NCI-H2029 (cell line): ENCODE data around the gene BCOR.

Source experiments
- DNase-seq: peaks from one replicate; lab custom pipeline; 2025; lab: John Stamatoyannopoulos, UW

Gene BCOR

DNA sequence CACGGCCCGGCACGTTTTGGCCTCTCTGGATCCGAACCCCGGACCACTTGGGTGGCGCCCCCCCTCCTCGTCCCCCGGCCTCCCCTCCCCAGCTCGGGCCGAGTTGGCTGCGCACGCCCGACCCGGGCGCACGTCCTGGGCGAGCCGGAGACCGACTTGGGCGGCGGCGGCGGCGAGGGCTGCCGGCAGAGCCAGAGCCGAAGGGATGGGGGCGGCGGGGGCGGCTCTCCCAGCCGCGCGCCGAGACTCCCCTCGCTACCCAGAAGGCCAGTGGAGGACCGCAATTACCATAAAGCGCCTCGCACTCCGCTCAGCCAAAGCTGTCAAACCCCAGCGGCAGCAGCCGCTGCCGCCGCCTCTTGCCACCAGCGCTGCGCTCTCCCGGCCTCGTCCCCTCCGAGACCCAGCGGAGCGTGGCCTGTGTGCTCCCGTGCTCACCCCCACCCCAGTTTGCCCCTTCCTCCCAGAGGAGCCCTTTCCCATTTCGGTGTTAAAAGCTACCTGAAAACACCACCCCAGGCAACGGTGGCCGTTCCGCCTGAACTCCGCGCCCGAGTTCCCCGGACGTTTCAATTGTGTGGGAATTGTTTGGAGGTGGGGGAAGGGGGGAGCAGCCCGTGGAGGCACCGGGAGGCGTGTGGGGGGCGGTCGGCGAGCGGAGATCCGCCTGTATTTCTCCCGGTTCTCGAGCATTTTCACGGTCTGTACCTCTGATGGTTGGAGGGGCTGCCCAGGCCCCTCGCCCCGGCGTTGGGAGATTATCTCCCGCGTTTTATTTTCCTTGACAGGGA, 701 bp upstream of the BCOR start:
- no peak for DNase-seq

- DNase-seq = no peak
These were observed 636 bp downstream of the BCOR start for GRCh38 chrX:40097141-40097503.

GRCh38 chrX:40096395-40097091, 1.2 kb downstream of the BCOR start:
- DNase-seq = no peak

DNA sequence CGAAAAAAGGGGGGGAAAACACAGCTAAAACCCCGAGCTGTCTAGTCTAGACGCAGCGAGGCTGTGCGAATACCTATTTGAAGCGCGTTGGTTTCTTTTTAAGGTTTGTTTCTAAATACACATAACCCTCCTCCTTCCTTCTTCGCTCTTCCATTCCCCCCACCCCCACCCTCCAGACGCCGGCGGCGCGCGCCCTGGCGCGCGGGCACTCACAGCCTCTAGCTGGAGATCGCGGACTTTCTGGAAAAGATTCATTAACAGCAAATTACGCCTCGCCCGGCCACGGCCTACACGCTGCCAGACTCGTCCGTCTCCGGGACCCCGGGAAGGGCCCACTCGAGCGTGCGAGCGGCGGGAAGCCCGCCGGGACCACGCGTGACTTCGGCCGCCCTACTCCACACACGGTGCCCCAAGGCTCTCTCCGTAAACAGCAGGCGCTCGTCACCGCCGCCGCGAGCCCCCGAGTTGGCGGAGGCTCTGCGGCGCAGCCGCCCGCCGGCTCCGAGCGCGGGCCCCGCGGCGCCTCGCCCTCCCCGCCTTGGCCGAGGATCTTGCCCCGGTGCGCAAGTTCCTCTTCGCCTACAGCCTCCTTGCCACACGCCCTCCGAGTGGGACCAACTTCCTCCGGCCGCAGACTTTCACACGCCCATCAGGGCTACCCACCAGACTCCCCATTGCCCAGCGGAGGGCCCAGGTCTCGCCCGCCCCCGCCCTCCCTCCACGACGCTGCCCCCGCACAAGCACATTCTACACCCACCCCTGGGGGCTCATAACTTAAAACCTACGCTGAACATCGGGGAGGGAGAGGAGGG, 2.0 kb downstream of the BCOR start:
- no peak for DNase-seq

DNA sequence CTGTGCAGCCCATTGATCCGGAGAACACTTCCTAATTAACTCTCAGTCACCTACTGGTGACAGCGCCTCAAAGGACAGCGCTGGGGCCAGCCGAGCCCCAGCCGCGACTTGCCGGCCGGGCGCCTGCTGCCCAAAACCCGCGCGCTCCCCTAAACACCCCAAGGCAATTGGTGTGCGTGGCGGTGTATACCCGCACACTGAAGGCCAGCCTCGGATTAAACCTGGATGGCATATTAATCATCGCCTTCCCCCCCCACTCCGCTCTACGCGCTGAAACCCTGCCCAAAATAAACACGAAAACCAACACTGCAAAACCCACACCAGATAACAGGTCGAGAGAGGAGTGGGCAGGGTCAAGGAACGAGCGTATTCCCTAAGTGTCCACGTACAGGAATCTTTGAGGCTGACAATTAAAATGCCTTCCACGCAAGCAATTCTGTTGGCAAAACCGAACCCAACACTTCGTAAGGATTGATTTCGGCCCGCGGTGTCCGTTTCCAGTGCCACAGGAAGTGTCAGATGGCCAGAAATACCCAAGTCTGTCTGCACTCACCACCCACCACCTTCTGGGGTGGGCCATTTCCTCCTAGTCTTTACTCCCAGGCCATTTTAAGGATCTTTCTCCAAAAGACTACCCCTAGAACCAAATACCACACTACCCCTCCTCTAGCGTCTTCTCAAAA, 2.7 kb downstream of the BCOR start:
- no peak for DNase-seq

DNA sequence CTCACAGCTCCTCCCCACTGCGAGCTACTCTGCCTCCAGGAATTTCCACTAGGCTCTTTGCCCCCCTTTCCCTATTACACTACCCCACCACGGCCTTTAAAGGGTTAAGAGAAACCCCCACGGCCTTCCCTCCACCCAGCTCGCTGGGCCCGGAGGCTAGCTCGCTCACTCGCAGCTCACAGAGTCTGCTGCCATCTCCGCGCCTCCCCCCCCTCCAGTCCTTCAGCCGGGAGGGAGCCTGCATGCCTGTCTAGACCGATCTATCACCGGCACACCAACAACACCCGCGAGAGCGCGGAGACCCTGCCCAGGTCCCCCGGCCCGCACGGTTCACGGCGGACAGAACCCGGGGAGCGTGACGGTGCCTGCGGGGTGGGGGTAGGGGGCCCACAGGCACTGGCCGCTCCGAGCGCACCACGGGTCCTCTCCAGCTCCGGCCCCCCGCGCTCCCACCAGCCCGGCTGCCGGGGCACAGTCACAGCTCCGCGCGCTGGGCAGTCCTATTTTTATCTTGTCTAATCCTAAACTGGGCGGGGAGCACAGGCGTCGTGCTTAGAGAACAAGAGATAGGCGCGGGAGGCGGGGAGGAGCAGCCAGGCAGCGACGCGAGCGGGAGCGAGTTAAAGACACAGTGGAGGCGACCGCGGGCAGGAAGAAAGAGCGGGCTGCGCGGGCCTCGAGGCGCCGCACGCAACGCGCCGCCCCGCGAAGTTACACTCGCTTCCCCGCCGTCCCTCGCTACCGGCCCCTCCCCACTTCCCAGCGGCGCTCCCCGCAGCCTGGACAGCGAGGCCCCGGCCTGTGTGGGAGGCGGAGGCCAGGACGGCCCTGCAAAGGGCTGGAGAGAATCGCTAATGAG, 3.5 kb downstream of the BCOR start:
- DNase-seq = no peak

- no peak for DNase-seq
These were observed 4.2 kb downstream of the BCOR start for GRCh38 chrX:40093586-40093985.

GRCh38 chrX:40092808-40093435, 4.8 kb downstream of the BCOR start:
- no peak for DNase-seq

GRCh38 chrX:40091691-40092421, 5.9 kb downstream of the BCOR start:
- no peak for DNase-seq

DNA sequence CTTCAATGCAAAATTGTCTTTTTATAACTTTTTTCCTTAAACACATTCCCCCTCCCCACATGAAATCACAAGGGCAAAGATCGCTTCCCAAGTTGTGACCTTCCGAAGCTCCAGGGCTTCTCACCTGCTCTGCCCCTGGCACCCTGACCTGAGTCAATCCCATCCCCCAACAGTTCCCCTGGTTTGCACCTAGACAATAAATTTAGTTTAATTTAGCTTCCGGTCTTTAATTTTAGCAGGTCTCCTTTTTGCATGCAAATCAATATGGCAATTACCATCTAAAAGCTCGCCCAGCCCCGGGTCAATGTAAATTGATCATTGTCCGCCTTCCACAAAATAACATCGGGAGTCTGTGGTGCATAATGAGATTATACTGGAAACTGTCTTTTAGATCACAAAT, 6.8 kb downstream of the BCOR start:
- DNase-seq = no peak

DNA sequence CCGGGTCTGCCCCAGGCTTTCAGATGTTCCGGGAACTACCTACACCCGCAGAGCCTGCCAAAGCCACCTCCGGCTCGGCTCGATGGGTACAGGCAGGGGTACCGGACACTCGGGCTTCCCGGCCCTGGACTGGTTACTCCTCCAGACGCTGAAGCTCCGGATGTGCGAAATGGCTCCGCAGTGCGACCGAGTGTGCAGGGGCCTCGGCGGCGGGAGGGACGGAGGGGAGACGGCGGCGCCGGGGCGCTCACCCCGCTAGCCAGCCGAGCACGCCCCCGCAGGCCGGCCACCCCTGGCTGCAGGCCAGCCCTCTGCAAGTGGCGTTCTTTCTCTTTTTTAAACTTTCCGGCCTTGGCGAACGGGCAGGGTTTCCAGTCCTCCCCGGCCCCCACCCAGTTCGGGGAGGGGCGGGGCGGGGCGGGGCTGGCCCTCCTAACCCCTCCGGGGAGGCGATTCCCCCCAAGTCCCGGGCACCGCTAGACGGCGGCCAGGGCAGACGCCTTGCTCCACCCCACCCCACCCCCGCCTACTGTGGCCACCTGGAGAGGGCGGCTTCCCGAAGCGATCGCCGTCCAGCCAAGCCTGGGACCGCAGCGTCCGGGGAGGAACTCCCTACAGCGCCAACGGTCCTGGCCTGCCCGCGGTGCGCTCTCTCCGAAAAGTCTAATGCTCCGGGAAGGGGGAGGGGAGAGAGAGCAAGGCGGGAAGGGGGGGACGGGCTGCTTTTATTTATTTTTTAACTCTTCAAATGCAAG, 7.5 kb downstream of the BCOR start:
- DNase-seq = no peak

DNA sequence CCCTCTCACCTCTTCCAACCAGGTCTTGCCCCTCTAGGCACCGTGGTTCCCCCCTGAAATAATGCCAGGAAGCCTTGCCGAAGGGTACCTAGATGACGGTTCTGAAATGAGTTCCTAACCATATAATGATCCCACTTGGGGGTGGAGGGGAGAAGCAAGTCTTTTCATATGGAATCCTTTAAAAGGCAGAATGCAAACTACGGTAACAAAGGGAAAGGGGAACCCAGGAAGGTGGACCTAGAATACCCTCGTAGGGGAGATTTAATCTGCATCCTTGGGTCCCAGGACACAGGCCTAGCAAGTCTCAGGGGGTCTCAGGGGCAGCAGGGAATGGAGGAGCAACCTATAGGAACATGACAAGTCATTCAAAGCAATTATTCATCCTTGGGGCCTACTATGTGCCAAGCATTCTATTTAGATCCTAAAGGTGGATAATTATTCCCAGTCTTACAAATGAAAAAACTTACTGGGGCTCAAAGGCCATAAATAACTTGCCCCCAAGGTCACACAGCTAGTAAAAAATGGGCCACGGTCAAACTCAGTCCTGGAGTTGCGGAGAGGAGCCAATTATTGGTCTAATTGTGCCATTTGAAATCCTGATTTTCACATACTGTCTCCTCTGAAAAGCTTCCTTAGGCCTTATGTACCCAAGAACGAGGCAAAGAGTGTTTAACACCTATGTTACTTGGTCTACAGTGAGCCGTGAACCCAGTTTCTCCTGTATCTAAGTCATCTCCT, 8.8 kb downstream of the BCOR start:
- DNase-seq = no peak

GRCh38 chrX:40088299-40088625, 9.5 kb downstream of the BCOR start:
- no peak for DNase-seq

DNA sequence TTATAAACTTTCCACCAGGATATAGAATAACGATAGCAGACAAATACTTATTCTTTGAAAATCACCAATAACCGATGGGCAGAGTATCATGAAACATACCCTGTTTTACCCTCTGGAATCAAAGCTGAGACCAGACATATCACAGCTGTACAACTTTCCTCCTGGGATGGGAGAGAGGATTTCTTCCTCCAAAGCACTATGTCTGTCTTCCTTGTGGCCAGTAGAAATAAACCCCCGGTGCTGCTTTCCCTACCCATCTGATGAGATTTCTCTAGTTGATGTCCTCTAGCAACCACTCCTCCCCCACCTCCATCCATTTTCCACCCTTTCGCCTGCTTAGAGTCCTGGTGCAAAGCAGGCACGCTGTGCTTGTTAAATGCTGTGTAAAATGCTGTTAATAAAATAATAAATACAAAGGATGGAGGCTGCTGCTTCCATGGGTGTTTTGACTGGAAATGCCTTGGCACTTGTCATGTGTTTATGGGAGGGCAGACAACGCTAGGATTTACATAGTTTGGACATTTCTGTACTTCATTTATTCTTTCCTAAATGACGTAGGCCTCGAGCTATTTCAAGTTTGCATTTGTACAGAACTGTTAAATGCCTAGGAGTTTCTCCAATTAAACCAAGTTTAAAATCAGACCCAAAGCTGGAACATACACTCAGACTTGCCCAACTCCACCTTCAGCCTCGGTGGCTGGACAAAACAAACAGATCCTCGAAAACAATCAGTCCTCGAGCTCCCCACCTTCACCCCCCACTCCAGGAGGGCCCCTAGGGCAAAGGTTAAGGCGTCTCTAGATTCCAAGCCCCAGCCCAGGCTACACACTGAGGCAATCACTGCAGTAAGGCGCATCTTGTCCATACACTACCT, 10.1 kb downstream of the BCOR start:
- no peak for DNase-seq

GRCh38 chrX:40086569-40087335, 11.0 kb downstream of the BCOR start:
- no peak for DNase-seq

DNA sequence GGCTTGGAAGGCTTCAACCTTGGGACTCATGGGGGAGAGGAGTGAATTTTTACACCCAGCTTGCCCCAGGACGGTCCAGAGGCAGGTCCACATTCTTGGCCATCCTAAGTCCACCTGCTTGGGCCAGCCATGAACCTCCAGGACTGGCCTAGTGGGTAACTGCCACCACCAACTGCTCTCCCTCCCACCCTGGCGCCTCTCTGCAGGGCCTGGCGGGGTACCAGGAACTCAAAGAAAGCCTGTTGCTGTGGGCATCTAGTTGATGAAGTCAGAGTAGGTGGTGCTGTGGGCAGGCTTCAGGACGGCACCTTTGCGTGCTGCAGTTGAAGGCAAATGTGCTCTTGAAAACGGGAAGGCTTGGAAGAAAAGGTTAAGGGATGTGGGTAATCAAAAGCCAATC, 12.0 kb downstream of the BCOR start:
- DNase-seq = no peak

DNA sequence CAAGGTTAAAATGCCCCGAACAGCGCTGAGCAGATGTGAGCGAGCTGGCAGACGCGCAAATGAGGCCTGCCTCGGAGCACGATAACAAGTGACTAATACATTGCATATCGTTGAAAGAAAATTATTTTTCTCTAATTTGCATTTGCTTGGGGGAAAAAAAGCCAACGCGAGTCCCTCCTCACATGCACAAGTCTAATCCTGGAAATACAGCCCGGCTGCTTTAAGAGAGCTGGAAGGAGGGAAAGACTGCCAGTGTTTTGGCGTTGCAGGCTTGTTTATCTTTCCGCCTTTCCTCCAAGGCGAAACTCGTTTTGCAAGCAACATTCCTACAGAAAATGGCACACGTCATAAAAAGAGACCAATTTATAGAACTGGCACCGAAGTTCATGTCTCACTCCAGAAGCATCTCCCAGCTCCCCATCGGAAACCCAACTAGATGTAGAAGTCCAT, 12.6 kb downstream of the BCOR start:
- DNase-seq = no peak
